Placental pericyte (primary cell): ENCODE data around the gene CCL25. TPM values are rescaled to one million over a fixed set of nuclear protein-coding genes. Genes with fewer than 3 reads are reported as not detected.

Source experiments
- total RNA-seq: library from RNA; depleted of rRNA; stranded (reverse); fragments of >200 nt; gene quantifications from 2 replicates; pipeline ENCODE4 v1.2.3, GENCODE V29; 2012

Gene CCL25
- total RNA-seq = not detected in 2 replicates

GRCh38 chr19:8052464-8052859 lies at the start of gene CCL25:
Gene CCL25 (plus strand): TSS chr19:8052760. CDS start chr19:8053050, 290 bp downstream.

GRCh38 chr19:8005534-8006256 lies 46.9 kb upstream of the CCL25 start, which contains the start of gene ELAVL1:
Gene ELAVL1 (minus strand): TSS chr19:8005641. CDS start chr19:7991815, 13,826 bp downstream.

Other genes starting within 250 kb of the CCL25 start
- gene EVI5L, start 222.5 kb upstream of the CCL25 start, total RNA-seq = 27.8 and 39.2 TPM in 2 replicates
- gene PRR36, start 178.4 kb upstream of the CCL25 start, total RNA-seq = not detected in 2 replicates
- gene LRRC8E, start 164.2 kb upstream of the CCL25 start, total RNA-seq = 2.6 and 5.3 TPM in 2 replicates
- 13.8 and 14.6 TPM in 2 replicates for gene MAP2K7, start 148.9 kb upstream of the CCL25 start, total RNA-seq
- gene TGFBR3L, start 137.9 kb upstream of the CCL25 start, total RNA-seq = 0.86 and 1.3 TPM in 2 replicates
- gene SNAPC2, start 132.4 kb upstream of the CCL25 start, total RNA-seq = 21.0 and 31.1 TPM in 2 replicates
- gene CTXN1, start 126.6 kb upstream of the CCL25 start, total RNA-seq = 0.88 and 4.6 TPM in 2 replicates
- 46.7 and 81.0 TPM in 2 replicates for gene TIMM44, start 109.1 kb upstream of the CCL25 start, total RNA-seq
- 33.3 and 65.7 TPM in 2 replicates for gene ELAVL1, start 47.1 kb upstream of the CCL25 start, total RNA-seq
- gene FBN3, start 96.8 kb downstream of the CCL25 start, total RNA-seq = not detected in 2 replicates
- 0.72 and 8.5 TPM in 2 replicates for gene CERS4, start 156.6 kb downstream of the CCL25 start, total RNA-seq